ENCODE data around the gene STK4.
A peak's percentile ranks its signal among the peaks of the same experiment; 100 is the strongest.

- TF ChIP-seq CTCF (conservative IDR thresholded peaks at IDR 0.05) = peak; percentile 68
- TF ChIP-seq EZH2 (IDR thresholded peaks at IDR 0.05; ENCODE audit: low read depth) = no peak
These were observed 114.7 kb downstream of the STK4 start for GRCh38 chr20:45080867-45081624.
